ENCODE results near the gene CYP4F22. TPM values are rescaled to one million over a fixed set of nuclear protein-coding genes. Genes with fewer than 3 reads are reported as not detected.

Gene CYP4F22
- total RNA-seq, 2 experiments from 2014 or later, result not detected

- DNase-seq (ENCODE audit: low spot score), result no peak
- Histone ChIP-seq H2AFZ (ENCODE audit: low read length) (no peak overlapping the region), H4K20me1 (ENCODE audit: insufficient read depth, low read length) (no peaks in the 10 kb centered on the region), H3K27ac (ENCODE audit: low read depth, low read length, poor library complexity, severe bottlenecking) (no peak overlapping the region), H3K79me2 (ENCODE audit: insufficient read depth, low read depth, low read length) (no peaks in the 10 kb centered on the region), H3K9me3 (ENCODE audit: low read length) (no peaks in the 10 kb centered on the region), H3K36me3 (ENCODE audit: insufficient read depth, low read length) (no peaks in the 10 kb centered on the region), H3K4me2 (ENCODE audit: low read length) (no peak overlapping the region), H3K4me1 (ENCODE audit: insufficient read depth, low read length, poor library complexity, severe bottlenecking) (no peaks in the 10 kb centered on the region), H3K9me2 (ENCODE audit: insufficient read depth, low read length) (no peaks in the 10 kb centered on the region), H3K4me3 (ENCODE audit: low read depth, low read length, poor library complexity, severe bottlenecking) (no peak overlapping the region)
- ChIA-PET CTCF (ENCODE audit: unreplicated experiment) (no interaction called here), POLR2A (interaction anchor here (0.6 kb wide), 1 partner anchor 10 kb away, joined by 3 read pairs; no protein-coding TSS in a partner anchor)
- TF ChIP-seq CTCF (conservative IDR thresholded peaks at IDR 0.05; ENCODE audit: low read length) (no peak), EZH2phosphoT487 (IDR thresholded peaks at IDR 0.05; ENCODE audit: borderline replicate concordance, low read depth, low read length) (no peak)
- intact Hi-C loops (cut with micrococcal nuclease; ENCODE audit: unreplicated experiment), result loop anchor here (10.0 kb wide), 1 partner anchor 85 kb away; the partner anchor contains the start of gene RASAL3
- BruUV-seq (replicated peaks), result no TSS peak
These were observed 41.9 kb downstream of the CYP4F22 start for GRCh38 chr19:15550273-15550672.

GRCh38 chr19:15550929-15551292, 42.6 kb downstream of the CYP4F22 start:
- no peak overlapping the region for H3K4me2 ChIP-seq (ENCODE audit: low read length)
- H4K20me1 ChIP-seq (ENCODE audit: insufficient read depth, low read length), result no peaks in the 10 kb centered on the region
- no peak overlapping the region for H3K27ac ChIP-seq (ENCODE audit: low read depth, low read length, poor library complexity, severe bottlenecking)
- H3K4me3 ChIP-seq (ENCODE audit: low read depth, low read length, poor library complexity, severe bottlenecking), result no peak overlapping the region
- no peaks in the 10 kb centered on the region for H3K36me3 ChIP-seq (ENCODE audit: insufficient read depth, low read length)
- H2AFZ ChIP-seq (ENCODE audit: low read length), result no peak overlapping the region
- intact Hi-C loops (cut with micrococcal nuclease; ENCODE audit: unreplicated experiment), result loop anchor here (10.0 kb wide), 1 partner anchor 86 kb away; the partner anchor contains the start of gene RASAL3
- H3K79me2 ChIP-seq (ENCODE audit: insufficient read depth, low read depth, low read length), result no peaks in the 10 kb centered on the region
- H3K9me3 ChIP-seq (ENCODE audit: low read length), result no peaks in the 10 kb centered on the region
- no peak for DNase-seq (ENCODE audit: low spot score)
- TF ChIP-seq EZH2phosphoT487 (IDR thresholded peaks at IDR 0.05; ENCODE audit: borderline replicate concordance, low read depth, low read length), result no peak
- no peak for TF ChIP-seq CTCF (conservative IDR thresholded peaks at IDR 0.05; ENCODE audit: low read length)
- no peaks in the 10 kb centered on the region for H3K9me2 ChIP-seq (ENCODE audit: insufficient read depth, low read length)
- no TSS peak for BruUV-seq (replicated peaks)
- peaks cover 5% of the 10 kb centered on the region for H3K4me1 ChIP-seq (ENCODE audit: insufficient read depth, low read length, poor library complexity, severe bottlenecking)
- CTCF ChIA-PET (ENCODE audit: unreplicated experiment), result no interaction called here
- POLR2A ChIA-PET, result no interaction called here

- H4K20me1 ChIP-seq (ENCODE audit: insufficient read depth, low read length), result no peaks in the 10 kb centered on the region
- no peaks in the 10 kb centered on the region for H3K79me2 ChIP-seq (ENCODE audit: insufficient read depth, low read depth, low read length)
- DNase-seq (ENCODE audit: low spot score), result peak; percentile 23
- no peak overlapping the region for H3K27ac ChIP-seq (ENCODE audit: low read depth, low read length, poor library complexity, severe bottlenecking)
- no peaks in the 10 kb centered on the region for H3K9me3 ChIP-seq (ENCODE audit: low read length)
- peaks cover 8% of the 10 kb centered on the region for H3K4me1 ChIP-seq (ENCODE audit: insufficient read depth, low read length, poor library complexity, severe bottlenecking)
- no peaks in the 10 kb centered on the region for H3K36me3 ChIP-seq (ENCODE audit: insufficient read depth, low read length)
- no peak overlapping the region for H3K4me3 ChIP-seq (ENCODE audit: low read depth, low read length, poor library complexity, severe bottlenecking)
- intact Hi-C loops (cut with micrococcal nuclease; ENCODE audit: unreplicated experiment), result loop anchor here (10.0 kb wide), 1 partner anchor 87 kb away; the partner anchor contains the start of gene RASAL3
- H3K4me2 ChIP-seq (ENCODE audit: low read length), result no peak overlapping the region
- H2AFZ ChIP-seq (ENCODE audit: low read length), result no peak overlapping the region
- TF ChIP-seq CTCF (conservative IDR thresholded peaks at IDR 0.05; ENCODE audit: low read length) (no peak), EZH2phosphoT487 (IDR thresholded peaks at IDR 0.05; ENCODE audit: borderline replicate concordance, low read depth, low read length) (no peak)
- ChIA-PET CTCF (ENCODE audit: unreplicated experiment) (no interaction called here), POLR2A (no interaction called here)
- H3K9me2 ChIP-seq (ENCODE audit: insufficient read depth, low read length), result no peaks in the 10 kb centered on the region
- BruUV-seq (replicated peaks), result no TSS peak
These were observed 43.1 kb downstream of the CYP4F22 start for GRCh38 chr19:15551293-15552004.
